H1 (cell line): ENCODE results near the gene CKAP2L. TPM values are rescaled to one million over a fixed set of nuclear protein-coding genes. Genes with fewer than 3 reads are reported as not detected.

Experiments used
- CREB1 ChIP-seq: IDR thresholded peaks from 2 replicates; pipeline ENCODE4 v1.6.1; 2012; ENCODE audit warnings: inconsistent platforms
- MAFK ChIP-seq: IDR thresholded peaks from 2 replicates; pipeline ENCODE4 v1.6.1; 2012; ENCODE audit warnings: low read depth, mild to moderate bottlenecking, improper control_type of control experiment, low read length
- NRF1 ChIP-seq: IDR thresholded peaks from 2 replicates; pipeline ENCODE4 v1.6.1; 2011; ENCODE audit warnings: mild to moderate bottlenecking, low read depth, low read length, improper control_type of control experiment
- polyA plus RNA-seq, 7 experiments: library from polyadenylated mRNA; depleted of rRNA in 3 of 7; stranded (reverse) in 5 of 7; unstranded in 2 of 7; fragments of >200 nt in 5 of 7; fragments of 200-250 nt in 2 of 7; gene quantifications; 1 replicate in 5 of 7; 2 replicates in 1 of 7; 4 replicates in 1 of 7; pipeline versions ENCODE4 v1.2.1 to v1.2.3, GENCODE V29; 2011 to 2013; ENCODE audit warnings: missing spikeins in 2 of 7, mixed read lengths in 2 of 7
- total RNA-seq: library from RNA; stranded (reverse); fragmentation: NEBNext Ultra II Directional; extraction: Animal tissue kit (Norgen Biotek cat#: 25700); gene quantifications from 2 replicates; pipeline ENCODE4 v1.2.1, GENCODE V29; 2021

The CKAP2L gene
- total and polyA plus RNA-seq, 2 of the 8 experiments (the other 6 are each of a cell fraction or from before 2014, with no cell fraction given) = 2.5 to 20.7 TPM

GRCh38 chr2:112688086-112688880 is 76.1 kb downstream of the CKAP2L start (continued):
- TF ChIP-seq NRF1 (no peak), CREB1 (no peak), MAFK (no peak)
- TF ChIP-seq, all 59 proteins: peak for 0
